Kidney capillary endothelial cell (primary cell): ENCODE data around the gene MTUS2.

ENCODE experiments used
- DNase-seq: peaks from one replicate; pipeline ENCODE4 v3.0.0-alpha.2; 2018; ENCODE audit warnings: low spot score

Gene MTUS2

DNA sequence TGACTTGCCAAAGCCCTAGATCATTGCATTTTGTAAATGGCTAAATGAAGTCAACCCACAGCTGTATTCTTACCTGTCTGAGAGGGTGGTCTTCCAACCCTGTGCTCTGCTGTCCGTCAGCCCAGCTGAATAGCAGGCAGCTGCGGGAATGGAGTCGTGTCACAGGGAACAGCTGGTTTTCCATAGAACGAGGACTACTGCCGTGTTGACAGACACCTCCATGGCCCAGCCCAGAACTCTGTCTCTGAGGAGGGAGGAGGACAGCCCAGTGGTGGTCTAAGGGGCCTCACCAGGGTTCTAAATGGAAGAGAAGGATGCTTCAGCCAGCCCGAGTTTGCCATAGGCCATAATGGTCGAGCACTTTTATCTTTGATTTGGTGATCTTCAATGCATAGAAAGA, 664.7 kb downstream of the MTUS2 start:
- DNase-seq: no peak

GRCh38 chr13:29486551-29486950, 666.4 kb downstream of the MTUS2 start:
- no peak for DNase-seq

GRCh38 chr13:29487466-29488454, 667.6 kb downstream of the MTUS2 start:
- no peak for DNase-seq

- DNase-seq: no peak
These were observed 669.8 kb downstream of the MTUS2 start for GRCh38 chr13:29489650-29490560.

DNA sequence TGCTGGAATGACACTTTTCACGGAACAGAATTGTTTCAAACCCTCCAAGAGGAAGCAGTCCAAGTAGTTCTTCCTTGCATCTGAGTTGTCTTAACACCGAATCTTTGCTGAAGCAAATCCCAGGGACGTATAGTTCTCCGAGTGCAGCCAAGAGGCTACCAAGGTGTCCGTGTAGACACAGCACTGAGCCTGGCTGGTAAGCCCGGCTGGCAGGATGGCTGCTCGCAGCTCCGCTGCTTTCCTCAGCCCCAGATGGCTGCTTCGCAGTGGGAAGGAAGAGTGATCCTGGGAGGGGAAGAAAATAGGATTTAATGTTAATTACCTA, 670.4 kb downstream of the MTUS2 start:
- DNase-seq: no peak

DNA sequence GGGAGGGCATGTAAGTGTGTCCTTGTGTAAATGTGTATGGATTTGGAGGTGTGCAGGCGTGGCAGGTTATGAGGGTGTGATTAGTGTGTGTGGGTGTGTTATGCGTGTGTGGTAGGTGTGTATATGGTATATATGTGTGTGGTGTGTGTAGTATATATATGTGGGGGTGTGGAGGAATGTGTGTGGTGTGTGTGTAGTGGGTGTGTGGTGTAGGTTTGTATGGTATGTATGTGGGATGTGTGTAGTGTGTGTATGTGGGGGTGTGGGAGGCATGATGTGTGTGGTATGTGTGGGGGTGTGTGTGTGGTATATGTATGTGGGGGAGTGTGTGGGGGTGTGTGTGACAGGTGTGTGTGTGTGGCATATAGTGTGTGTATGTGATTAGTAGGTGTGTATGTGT, 671.1 kb downstream of the MTUS2 start:
- no peak for DNase-seq

- no peak for DNase-seq
These were observed 673.7 kb downstream of the MTUS2 start for GRCh38 chr13:29493796-29494195.

DNA sequence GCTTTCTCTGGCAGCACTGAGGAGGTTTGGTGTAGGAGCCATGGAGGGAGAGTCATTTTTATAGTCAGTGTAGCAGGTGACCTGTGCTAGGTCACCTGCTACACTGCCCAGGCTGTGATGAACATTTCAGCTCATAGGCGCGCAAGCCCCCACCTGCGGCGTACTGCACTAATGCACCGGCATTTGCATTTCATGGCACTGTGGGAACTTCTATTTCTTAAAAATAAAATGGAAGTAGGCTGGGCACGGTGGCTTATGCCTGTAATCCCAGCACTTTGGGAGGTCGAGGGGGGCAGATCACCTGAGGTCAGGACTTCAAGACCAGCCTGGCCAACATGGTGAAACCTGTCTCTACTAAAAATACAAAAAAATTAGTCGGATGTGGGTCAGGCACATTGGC, 674.4 kb downstream of the MTUS2 start:
- DNase-seq: no peak

DNA sequence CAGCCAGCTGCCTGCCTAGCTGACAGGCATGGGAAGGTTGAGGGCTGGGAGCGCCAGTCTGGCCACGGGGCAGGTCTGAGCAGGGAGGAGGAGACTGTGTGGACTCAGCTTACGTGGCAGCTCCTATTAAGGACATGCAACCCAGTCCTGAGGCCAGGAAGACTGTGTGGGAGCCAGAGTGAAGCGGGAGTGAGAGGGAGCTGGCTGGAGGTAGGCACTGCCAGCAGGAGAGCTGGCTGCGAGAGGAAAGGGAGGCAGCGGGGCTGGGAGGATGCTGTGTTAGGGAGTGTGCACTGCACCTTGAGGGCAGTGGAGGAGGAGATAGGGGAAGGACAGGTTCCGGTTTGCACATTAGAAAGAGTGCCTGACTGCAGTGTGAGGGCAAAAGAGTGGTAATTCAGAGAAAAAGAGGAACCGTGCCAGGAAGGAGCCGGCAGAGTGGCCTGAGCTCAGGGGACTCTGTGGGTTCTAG, 676.1 kb downstream of the MTUS2 start:
- no peak for DNase-seq

DNA sequence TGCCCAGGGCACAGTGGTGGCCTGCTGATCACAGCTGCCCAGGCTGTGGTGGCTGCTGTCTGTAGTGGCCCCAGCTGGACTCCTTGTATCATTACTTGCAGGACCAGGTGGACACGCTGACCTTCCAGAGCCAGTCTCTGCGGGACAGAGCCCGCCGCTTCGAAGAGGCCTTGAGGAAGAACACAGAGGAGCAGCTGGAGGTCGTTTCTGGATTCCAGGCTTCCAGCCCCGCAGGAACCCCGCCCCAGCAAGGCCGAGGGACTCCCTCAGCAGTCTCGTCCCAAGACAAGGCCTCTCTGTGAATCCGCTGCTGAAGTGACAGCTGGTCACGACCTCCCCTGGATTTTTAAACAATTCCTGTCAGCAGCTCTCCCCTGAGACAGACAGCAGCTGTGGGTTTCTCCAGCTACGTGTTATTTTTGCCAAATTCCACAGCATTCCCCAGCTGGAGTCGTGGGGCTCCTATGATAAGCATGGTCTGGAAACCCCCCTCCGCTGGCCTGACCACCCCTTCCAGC, 677.1 kb downstream of the MTUS2 start:
- DNase-seq: no peak

- no peak for DNase-seq
These were observed 678.4 kb downstream of the MTUS2 start for GRCh38 chr13:29498426-29499040.

GRCh38 chr13:29499506-29500165, 679.5 kb downstream of the MTUS2 start:
- no peak for DNase-seq

- DNase-seq: no peak
These were observed 680.2 kb downstream of the MTUS2 start for GRCh38 chr13:29500386-29500785.

GRCh38 chr13:29501674-29502073, 681.5 kb downstream of the MTUS2 start:
- DNase-seq: no peak

DNA sequence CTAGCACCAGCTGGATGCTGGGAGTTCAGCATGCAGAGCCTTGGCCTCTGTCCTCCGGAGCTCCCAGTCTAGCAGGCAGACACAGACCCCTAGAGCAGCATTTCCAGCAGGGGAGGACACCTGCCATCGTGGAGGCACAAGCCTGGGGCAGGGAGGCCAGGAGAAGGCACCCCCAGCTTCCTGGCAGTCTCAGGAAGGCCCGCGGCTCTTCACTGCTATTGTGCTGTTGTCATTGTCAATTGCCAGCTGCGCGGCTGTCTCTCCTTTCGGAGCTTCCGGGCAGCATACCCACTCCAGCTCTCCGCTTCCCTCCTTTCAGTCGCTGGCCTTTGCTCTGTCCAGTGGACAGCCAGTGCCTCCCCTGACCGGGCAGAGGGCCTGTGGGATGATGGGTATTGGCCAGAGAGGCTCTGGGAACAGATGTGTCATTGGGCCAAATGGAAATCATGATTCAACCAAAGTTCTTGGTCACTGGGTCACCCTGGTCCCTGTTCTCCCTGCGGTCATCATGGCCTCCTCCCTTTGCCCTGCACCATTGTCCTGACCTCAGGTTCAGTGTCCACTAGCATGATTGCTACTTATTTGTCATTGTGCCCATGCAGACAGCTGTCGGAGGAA, 682.4 kb downstream of the MTUS2 start:
- no peak for DNase-seq

DNA sequence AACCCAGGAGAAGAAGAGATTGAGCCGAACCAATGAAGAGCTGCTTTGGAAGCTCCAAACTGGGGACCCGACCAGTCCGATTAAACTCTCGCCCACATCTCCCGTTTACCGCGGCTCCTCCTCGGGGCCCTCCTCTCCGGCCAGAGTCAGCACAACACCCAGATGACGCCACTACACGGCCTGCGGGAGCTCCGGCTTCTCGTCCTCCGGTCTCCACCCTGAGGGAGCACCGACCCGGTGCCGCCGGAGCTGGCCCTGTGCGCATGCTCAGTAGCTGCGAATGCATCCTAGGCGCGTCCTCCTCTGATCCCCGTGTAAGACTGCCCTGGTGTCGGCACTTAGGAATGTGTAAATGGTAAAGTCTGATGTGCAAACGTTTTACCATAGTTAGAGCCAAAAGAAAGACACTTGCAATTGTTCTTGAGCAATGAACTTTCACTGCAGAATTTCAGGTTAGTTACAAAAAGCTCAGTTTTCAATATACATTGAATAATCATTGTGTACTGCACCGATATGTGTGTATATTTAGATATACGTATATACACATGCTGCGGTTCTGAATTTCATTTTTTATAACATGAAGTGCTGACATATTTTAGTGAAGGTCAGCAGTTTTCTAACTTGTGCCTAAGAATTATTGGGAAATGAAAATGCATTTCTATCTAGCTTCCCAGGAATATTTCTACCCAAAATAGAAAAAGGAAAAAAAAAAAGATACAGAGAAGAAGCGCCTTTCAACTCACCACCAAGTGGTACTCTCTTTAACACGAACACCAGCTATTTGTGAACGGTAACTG, 683.1 kb downstream of the MTUS2 start:
- DNase-seq: no peak

DNA sequence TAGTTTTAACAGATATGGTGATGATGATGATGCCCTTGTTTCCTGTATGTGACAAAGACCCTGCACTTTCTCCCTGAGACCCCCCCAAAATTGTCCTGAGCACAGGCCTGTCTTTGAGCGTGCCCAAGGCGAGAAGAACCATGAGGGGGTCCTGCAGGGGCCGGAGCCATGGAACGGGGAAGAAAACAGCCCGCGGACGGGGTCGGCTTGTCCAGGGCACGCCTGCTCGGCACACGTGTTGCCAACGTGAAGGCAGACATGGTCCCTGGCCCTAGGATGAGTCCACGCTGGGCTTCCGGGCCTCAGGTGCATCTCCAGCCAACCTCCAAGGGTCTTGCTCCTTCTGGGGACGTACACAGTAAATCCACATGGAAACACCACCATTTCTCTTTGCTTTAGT, 684.6 kb downstream of the MTUS2 start:
- no peak for DNase-seq

DNA sequence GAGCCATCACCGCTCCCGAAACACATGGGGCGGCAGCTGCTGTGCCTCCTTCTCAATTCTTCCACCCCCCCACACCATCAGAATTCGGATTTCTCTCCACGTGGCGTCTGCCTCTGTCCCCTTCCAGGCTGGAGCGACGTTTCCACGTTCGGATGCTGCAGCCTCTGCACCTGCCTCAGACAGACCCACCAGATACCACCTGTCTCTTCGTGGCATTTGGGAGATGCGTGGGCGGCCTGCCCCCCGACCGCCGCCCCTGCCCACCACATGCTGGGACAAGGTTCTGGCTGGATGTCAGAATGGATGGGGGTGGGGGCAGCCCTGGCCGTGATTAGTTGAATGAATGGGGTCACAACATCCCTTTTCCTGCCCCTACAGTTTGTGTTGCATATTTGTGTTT, 685.4 kb downstream of the MTUS2 start:
- DNase-seq: no peak

GRCh38 chr13:29505950-29506349, 685.8 kb downstream of the MTUS2 start:
- DNase-seq: no peak

GRCh38 chr13:29507356-29507755, 687.2 kb downstream of the MTUS2 start:
- no peak for DNase-seq
